Dendritic cell treated with granulocyte-macrophage colony-stimulating factor and Interleukin-4, amounts not matched to agents 40 ng/mL and 50 ng/mL, for 4 days (primary cell): ENCODE results near the gene PDCD10.

Source experiments
- H3K27ac Mint-ChIP-seq: one replicate; pipeline ENCODE4 v1.8.0; 2022; ENCODE audit warnings: mild to moderate bottlenecking, mixed read lengths
- H3K27me3 Mint-ChIP-seq: one replicate; pipeline ENCODE4 v1.8.0; 2022; ENCODE audit warnings: mild to moderate bottlenecking, mixed read lengths
- H3K36me3 Mint-ChIP-seq: one replicate; pipeline ENCODE4 v1.8.0; 2022; ENCODE audit warnings: low read depth, mixed read lengths
- H3K4me1 Mint-ChIP-seq: one replicate; pipeline ENCODE4 v1.8.0; 2022; ENCODE audit warnings: low read depth, mixed read lengths
- H3K4me3 Mint-ChIP-seq: one replicate; pipeline ENCODE4 v1.8.0; 2022; ENCODE audit warnings: mild to moderate bottlenecking, moderate library complexity, mixed read lengths
- H3K9me3 Mint-ChIP-seq: one replicate; pipeline ENCODE4 v1.8.0; 2022; ENCODE audit warnings: mixed read lengths
- intact Hi-C: fragments of 100-400 bp; cut with micrococcal nuclease; formaldehyde crosslinking; loops from one replicate; pipeline ENCODE4 v1.15.0; 2022

PDCD10 gene

GRCh38 chr3:167684388-167684993 is 50.2 kb downstream of the PDCD10 start:
- Mint-ChIP-seq H3K4me3 (no peak overlapping the region), H3K27me3 (no peaks in the 10 kb centered on the region), H3K4me1 (no peaks in the 10 kb centered on the region), H3K9me3 (no peaks in the 10 kb centered on the region), H3K27ac (no peak overlapping the region), H3K36me3 (peaks cover 53% of the 10 kb centered on the region)
- intact Hi-C loops: loop anchor here (1.0 kb wide), 1 partner anchor 304 kb away; the partner anchor contains the start of gene ZBBX

GRCh38 chr3:167679526-167679925 is 55.2 kb downstream of the PDCD10 start:
- Mint-ChIP-seq H3K9me3 (peaks cover 30% of the 10 kb centered on the region), H3K27me3 (no peaks in the 10 kb centered on the region), H3K36me3 (peaks cover 76% of the 10 kb centered on the region), H3K4me3 (no peak overlapping the region), H3K4me1 (no peaks in the 10 kb centered on the region), H3K27ac (no peak overlapping the region)
- intact Hi-C loops: no loop called here

- peaks cover 74% of the 10 kb centered on the region for H3K36me3 Mint-ChIP-seq
- H3K9me3 Mint-ChIP-seq: peaks cover 39% of the 10 kb centered on the region
- intact Hi-C loops: no loop called here
- H3K4me1 Mint-ChIP-seq: no peaks in the 10 kb centered on the region
- no peak overlapping the region for H3K4me3 Mint-ChIP-seq
- H3K27ac Mint-ChIP-seq: no peak overlapping the region
- H3K27me3 Mint-ChIP-seq: no peaks in the 10 kb centered on the region
These were observed 58.8 kb downstream of the PDCD10 start for GRCh38 chr3:167675848-167676247.

- no peaks in the 10 kb centered on the region for H3K4me1 Mint-ChIP-seq
- no peaks in the 10 kb centered on the region for H3K27me3 Mint-ChIP-seq
- H3K4me3 Mint-ChIP-seq: no peak overlapping the region
- H3K9me3 Mint-ChIP-seq: peaks cover 39% of the 10 kb centered on the region
- peaks cover 59% of the 10 kb centered on the region for H3K36me3 Mint-ChIP-seq
- intact Hi-C loops: no loop called here
- H3K27ac Mint-ChIP-seq: no peak overlapping the region
These were observed 61.5 kb downstream of the PDCD10 start for GRCh38 chr3:167673221-167673620.

GRCh38 chr3:167671878-167672427 is 62.7 kb downstream of the PDCD10 start:
- Mint-ChIP-seq H3K36me3 (peaks cover 47% of the 10 kb centered on the region), H3K9me3 (peaks cover 30% of the 10 kb centered on the region), H3K27ac (no peak overlapping the region), H3K27me3 (no peaks in the 10 kb centered on the region), H3K4me3 (no peak overlapping the region), H3K4me1 (no peaks in the 10 kb centered on the region)
- intact Hi-C loops: no loop called here

GRCh38 chr3:167669699-167670098 is 65.0 kb downstream of the PDCD10 start:
- H3K9me3 Mint-ChIP-seq: peaks cover 9% of the 10 kb centered on the region
- H3K27ac Mint-ChIP-seq: no peak overlapping the region
- no peak overlapping the region for H3K4me3 Mint-ChIP-seq
- H3K36me3 Mint-ChIP-seq: peaks cover 24% of the 10 kb centered on the region
- H3K4me1 Mint-ChIP-seq: no peaks in the 10 kb centered on the region
- intact Hi-C loops: no loop called here
- no peaks in the 10 kb centered on the region for H3K27me3 Mint-ChIP-seq

GRCh38 chr3:167668651-167669050 is 66.0 kb downstream of the PDCD10 start:
- peaks cover 2% of the 10 kb centered on the region for H3K9me3 Mint-ChIP-seq
- H3K27ac Mint-ChIP-seq: no peak overlapping the region
- intact Hi-C loops: no loop called here
- H3K27me3 Mint-ChIP-seq: no peaks in the 10 kb centered on the region
- H3K4me3 Mint-ChIP-seq: no peak overlapping the region
- peaks cover 14% of the 10 kb centered on the region for H3K36me3 Mint-ChIP-seq
- no peaks in the 10 kb centered on the region for H3K4me1 Mint-ChIP-seq

- H3K4me3 Mint-ChIP-seq: no peak overlapping the region
- H3K9me3 Mint-ChIP-seq: no peaks in the 10 kb centered on the region
- peaks cover 5% of the 10 kb centered on the region for H3K36me3 Mint-ChIP-seq
- no peaks in the 10 kb centered on the region for H3K27me3 Mint-ChIP-seq
- H3K4me1 Mint-ChIP-seq: peaks cover 5% of the 10 kb centered on the region
- intact Hi-C loops: no loop called here
- H3K27ac Mint-ChIP-seq: no peak overlapping the region
These were observed 68.1 kb downstream of the PDCD10 start for GRCh38 chr3:167666563-167666962.

GRCh38 chr3:167662919-167663400 is 71.7 kb downstream of the PDCD10 start:
- H3K36me3 Mint-ChIP-seq: no peaks in the 10 kb centered on the region

GRCh38 chr3:167657684-167658225 is 76.9 kb downstream of the PDCD10 start:
- no peak overlapping the region for H3K4me3 Mint-ChIP-seq
- no peaks in the 10 kb centered on the region for H3K36me3 Mint-ChIP-seq
- intact Hi-C loops: no loop called here
- no peak overlapping the region for H3K27ac Mint-ChIP-seq
- H3K9me3 Mint-ChIP-seq: peaks cover 5% of the 10 kb centered on the region
- no peaks in the 10 kb centered on the region for H3K27me3 Mint-ChIP-seq
- H3K4me1 Mint-ChIP-seq: peaks cover 9% of the 10 kb centered on the region

More at GRCh38 chr3:167662919-167663400, 71.7 kb downstream of the PDCD10 start:
- Mint-ChIP-seq H3K27ac (no peak overlapping the region), H3K27me3 (no peaks in the 10 kb centered on the region), H3K4me3 (no peak overlapping the region), H3K4me1 (peaks cover 5% of the 10 kb centered on the region), H3K9me3 (no peaks in the 10 kb centered on the region)
- intact Hi-C loops: no loop called here

GRCh38 chr3:167656821-167657220 is 77.9 kb downstream of the PDCD10 start:
- H3K4me1 Mint-ChIP-seq: peaks cover 9% of the 10 kb centered on the region

GRCh38 chr3:167653760-167654159 is 80.9 kb downstream of the PDCD10 start, which contains the start of gene WDR49:
TSS of gene WDR49 (minus strand) at chr3:167653942. CDS start at chr3:167653425, 517 bp downstream.
- H3K9me3 Mint-ChIP-seq: peaks cover 5% of the 10 kb centered on the region
- no peaks in the 10 kb centered on the region for H3K36me3 Mint-ChIP-seq
- peak within 1 kb of the TSS; percentile 42 for H3K4me3 Mint-ChIP-seq
- intact Hi-C loops: no loop called here
- H3K27me3 Mint-ChIP-seq: no peaks in the 10 kb centered on the region
- peak within 1 kb of the TSS; percentile 53 for H3K27ac Mint-ChIP-seq
- H3K4me1 Mint-ChIP-seq: peaks cover 27% of the 10 kb centered on the region

More at GRCh38 chr3:167656821-167657220, 77.9 kb downstream of the PDCD10 start:
- no peak overlapping the region for H3K4me3 Mint-ChIP-seq
- H3K27me3 Mint-ChIP-seq: no peaks in the 10 kb centered on the region
- no peak overlapping the region for H3K27ac Mint-ChIP-seq
- intact Hi-C loops: no loop called here
- H3K9me3 Mint-ChIP-seq: peaks cover 5% of the 10 kb centered on the region
- H3K36me3 Mint-ChIP-seq: no peaks in the 10 kb centered on the region

- no peak overlapping the region for H3K4me3 Mint-ChIP-seq
- intact Hi-C loops: no loop called here
- peaks cover 5% of the 10 kb centered on the region for H3K9me3 Mint-ChIP-seq
- H3K27me3 Mint-ChIP-seq: no peaks in the 10 kb centered on the region
- no peaks in the 10 kb centered on the region for H3K36me3 Mint-ChIP-seq
- H3K27ac Mint-ChIP-seq: peak overlapping the region; percentile 53
- H3K4me1 Mint-ChIP-seq: peaks cover 27% of the 10 kb centered on the region
These were observed 81.5 kb downstream of the PDCD10 start for GRCh38 chr3:167653155-167653554.

GRCh38 chr3:167651826-167652225 is 82.9 kb downstream of the PDCD10 start:
- no peaks in the 10 kb centered on the region for H3K36me3 Mint-ChIP-seq
- H3K4me1 Mint-ChIP-seq: peaks cover 27% of the 10 kb centered on the region
- H3K27ac Mint-ChIP-seq: no peak overlapping the region
- no peak overlapping the region for H3K4me3 Mint-ChIP-seq
- H3K27me3 Mint-ChIP-seq: no peaks in the 10 kb centered on the region
- peaks cover 5% of the 10 kb centered on the region for H3K9me3 Mint-ChIP-seq
- intact Hi-C loops: no loop called here
